GM15510 (cell line): ENCODE measurements around the gene PRKAB1.

ENCODE experiments used
- POLR2A ChIP-seq: IDR thresholded peaks from 3 replicates; pipeline ENCODE4 v1.6.1; 2011; ENCODE audit warnings: borderline replicate concordance; ENCODE audit not compliant: insufficient read length; ENCODE audit errors: extremely low read depth

PRKAB1 gene

DNA sequence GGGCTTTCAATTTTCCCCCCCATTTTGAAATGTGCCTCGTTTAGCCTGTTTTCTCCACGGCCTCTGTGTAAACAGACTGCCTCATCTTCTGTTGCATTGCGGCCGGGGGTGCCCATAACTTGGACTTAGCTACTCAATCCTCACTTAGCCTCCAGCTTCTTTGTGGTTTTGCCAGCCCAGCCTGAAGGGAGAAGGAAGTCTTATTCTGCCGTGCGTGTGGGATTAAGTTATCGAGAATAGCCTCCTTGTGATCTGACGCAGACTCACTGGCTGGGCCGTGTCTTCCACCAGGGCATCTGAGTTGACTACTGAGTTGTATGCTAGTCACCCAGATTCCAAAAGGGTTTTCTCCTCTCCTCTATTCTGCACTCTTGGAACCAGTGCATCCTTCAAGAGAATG lies 8.1 kb downstream of the PRKAB1 start:
- TF ChIP-seq POLR2A, result no peak

DNA sequence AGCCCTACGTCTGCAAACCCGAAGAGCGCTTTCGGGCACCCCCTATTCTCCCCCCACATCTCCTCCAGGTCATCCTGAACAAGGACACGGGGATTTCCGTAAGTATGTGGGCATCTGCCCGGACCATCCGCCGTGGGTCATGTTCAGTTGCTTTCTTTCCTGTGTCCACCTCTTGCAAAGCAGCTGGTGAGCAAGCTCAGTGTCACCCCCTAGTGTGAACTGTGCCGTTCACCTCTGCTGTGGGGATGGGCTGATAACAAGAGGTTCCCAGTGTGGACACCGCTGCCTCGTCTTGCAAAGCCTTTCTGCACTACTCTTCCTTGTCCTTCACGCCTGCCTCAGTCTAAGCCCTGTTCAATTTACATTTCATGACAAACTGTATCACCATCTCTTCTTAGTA lies 8.6 kb downstream of the PRKAB1 start:
- no peak for TF ChIP-seq POLR2A

DNA sequence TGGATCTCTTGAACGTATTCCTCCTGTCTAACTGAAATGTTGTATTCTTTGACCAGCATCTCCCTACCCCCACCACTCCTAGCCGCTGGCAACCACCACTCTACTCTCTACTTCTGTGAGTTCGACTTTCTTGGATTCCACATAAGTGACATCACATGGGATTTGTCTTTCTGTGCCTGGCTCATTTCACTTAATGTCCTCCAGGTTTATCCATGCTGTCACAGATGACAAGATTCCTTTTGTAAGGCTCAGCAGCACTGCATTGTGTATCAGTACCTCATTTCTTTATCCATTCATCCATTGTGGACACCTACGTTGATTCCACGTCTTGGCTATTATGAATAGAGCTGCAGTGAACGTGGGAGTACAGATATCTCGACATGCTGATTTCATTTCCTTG lies 10.5 kb downstream of the PRKAB1 start:
- no peak for TF ChIP-seq POLR2A

DNA sequence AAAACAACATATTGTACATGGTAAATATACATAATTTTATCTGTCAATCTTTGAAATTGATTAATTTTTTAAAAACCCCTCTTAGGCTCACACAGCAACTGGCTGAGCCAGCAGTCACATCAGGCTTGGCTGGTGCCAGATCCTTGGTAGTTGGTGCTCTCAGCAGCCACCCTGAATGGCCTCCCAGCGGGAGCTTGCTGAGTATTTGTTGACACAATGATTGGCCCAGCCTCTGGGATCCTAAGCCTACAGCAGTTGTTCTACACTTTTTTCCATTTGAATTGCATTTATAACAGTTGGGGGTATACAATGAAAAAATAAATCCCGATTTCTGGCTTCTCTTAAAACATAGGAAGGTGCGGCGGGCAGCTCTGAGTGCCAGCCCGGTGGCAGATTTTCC lies 11.1 kb downstream of the PRKAB1 start:
- no peak for TF ChIP-seq POLR2A

DNA sequence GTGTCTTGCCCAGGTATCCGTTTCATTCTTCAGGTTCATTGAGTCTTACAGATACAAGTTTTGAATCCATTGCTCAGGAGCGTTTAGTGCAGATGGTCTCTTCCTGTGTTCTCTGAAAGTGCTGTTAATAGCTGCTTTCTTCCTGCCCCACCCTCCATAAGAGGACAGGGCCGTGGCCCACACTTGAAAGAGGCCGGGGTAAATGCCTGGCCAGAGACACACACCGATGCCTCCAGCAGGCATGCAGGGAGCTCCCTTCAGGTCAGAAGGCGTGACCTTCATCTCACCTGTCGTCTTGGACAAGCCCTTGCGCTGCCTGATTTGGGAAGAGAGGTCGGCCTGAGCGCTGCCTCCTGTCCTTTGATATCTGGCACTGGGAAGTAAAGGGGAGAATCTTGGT lies 11.6 kb downstream of the PRKAB1 start:
- TF ChIP-seq POLR2A, result no peak

DNA sequence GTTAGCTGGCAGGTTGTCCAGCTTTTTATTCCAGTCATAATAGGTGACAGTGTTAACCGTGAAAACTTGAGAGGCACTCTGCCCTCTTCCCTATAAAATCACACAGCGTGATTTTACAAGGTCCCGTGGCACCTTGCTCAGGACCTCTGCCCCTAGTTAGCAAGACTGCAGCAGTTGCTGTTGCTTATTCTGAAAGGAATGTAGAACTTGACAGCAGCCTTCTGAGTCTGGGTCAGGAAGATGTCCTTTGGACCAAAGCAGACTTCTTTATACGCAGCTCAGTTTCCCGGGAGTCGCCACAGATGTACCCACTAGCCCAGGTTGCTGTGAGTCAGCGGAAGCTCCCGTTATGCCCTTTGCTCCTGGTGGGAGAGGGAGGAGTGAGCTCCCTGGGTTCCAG lies 13.2 kb downstream of the PRKAB1 start:
- no peak for TF ChIP-seq POLR2A

DNA sequence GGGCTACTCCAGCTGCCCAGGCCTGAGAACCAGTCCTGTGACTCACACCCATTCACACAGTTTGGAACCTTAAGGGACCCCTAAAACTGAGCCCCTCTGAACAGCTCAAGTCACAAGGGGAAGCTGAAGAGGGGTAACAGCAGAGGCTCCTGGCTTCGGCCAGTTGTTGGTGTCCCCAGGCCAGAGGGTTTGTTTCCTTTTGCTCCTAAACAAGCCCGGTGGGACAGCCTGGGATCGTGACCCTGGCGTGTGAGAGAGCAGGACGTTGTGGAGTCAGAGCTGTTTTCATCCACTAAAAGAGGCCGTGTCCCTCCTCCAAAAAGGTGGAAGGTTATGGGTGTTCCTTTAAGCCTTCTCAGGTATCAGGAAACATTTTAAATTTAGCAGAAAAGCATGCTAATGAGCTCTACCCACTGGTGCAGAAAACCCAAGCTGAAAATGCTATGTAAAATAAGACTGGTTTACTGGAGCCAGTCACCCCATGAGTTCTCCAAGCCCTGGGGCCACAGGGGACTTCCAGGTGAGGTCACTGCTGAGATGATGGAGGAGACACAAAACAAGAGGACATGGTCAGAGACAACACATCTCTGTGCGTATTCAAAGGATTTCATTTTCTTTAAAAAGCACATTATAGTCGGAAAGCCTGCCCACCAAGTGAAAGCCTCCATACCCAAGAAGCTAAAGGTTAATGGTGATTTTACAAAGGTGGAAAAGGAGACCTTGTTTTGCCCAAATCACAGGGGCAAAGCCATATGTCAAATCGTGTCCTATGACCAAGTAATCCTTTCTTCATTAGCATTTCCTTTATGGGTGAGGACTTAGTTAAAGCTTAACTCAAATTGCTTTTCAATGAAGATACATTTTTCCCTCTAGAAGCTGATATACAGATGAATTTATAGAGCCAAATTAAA lies 14.1 kb downstream of the PRKAB1 start:
- no peak for TF ChIP-seq POLR2A

DNA sequence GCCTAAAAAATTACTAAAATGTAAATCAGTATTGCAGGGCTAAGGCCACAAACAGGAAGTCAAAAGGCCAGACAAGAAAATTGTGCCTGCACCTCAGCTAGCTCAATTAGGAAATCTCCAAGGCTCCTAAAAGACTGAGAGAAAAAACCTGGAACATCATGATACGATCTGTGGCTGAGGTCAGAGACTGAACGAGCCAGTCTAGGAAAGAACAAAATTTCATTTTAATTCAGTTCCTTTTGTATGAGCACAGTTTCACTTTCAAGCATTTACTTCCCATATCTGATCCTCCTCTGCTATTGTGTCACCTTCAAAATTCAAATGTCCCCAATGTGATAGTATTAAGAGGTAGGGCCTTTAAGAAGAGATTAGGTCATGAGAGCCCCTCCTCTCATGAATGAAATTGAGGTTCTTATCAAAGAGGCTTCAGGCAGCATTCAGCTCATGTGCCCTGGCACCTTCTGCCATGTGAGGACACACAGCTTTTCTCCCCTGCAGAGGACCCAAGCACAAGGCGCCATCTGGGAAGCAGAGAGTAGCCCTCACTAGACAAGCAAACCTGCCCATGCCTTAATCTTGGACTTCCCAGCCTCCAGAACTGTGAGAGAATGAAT lies 14.8 kb downstream of the PRKAB1 start:
- TF ChIP-seq POLR2A, result no peak

DNA sequence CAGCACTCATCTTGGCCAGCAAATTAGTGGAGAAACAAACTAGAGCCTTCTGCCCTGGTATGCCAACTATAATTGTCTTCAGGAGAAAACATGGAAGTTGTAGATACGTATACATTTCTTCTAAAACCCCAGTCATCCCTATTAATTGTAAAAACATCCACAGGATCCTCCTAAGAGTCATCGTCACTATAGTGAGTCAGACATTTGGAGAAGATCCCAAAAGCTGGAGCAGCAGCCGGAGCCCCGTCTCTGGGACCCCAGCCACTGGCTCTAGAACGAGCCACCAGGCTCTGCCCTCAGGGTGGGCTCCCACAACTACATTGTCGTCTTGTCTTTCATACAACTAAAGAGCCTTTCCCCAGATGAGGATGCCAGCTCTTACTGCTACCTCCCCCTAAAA lies 15.5 kb downstream of the PRKAB1 start:
- no peak for TF ChIP-seq POLR2A

DNA sequence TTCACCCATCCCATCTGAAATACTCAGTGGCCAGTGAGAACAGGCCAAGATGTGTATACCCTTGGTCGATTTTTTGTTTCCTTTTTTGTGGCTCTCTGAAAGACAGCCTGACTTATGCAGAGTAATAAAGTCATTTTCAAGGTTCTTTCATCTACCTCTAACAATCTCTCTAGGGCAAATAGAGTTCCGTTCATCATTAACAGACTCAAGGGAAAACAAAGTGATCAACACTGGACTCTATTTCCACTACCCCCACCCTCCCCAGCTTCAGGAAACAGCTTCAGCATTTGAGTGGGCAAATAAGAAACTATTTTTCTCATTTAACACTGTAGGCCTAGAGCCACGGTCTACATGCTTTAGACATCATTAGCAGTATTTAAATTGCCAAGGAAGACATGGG lies 15.9 kb downstream of the PRKAB1 start:
- no peak for TF ChIP-seq POLR2A

DNA sequence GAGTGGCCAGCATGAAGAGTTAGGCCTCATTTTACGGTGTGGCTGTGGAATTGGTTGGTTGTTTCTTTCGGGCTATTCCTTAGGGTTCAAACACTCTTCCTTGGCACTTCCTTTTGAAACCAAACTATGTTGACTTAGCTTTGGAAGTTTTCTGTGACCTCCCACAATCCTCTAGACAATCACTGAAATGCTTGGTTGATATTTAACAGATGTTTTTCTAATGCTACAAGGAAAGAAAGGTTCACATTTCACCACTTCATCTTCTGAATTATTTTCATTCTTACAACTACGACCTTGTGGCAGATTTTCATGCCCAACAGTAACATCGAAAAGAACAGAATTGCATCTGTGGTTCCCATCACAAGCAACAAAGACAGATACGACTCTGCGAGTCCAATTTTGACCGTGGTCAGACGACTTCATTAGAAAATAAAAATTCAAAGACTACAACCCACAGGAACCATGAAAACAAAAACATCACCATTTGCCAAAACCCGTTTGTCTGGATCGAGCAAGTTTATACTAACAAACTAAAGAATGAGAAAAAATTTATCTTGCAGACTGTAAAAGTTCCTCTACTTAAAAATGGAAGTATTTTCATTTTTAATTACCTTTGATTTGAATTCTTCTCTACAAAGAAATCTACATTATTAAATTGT lies 16.9 kb downstream of the PRKAB1 start:
- TF ChIP-seq POLR2A, result no peak

DNA sequence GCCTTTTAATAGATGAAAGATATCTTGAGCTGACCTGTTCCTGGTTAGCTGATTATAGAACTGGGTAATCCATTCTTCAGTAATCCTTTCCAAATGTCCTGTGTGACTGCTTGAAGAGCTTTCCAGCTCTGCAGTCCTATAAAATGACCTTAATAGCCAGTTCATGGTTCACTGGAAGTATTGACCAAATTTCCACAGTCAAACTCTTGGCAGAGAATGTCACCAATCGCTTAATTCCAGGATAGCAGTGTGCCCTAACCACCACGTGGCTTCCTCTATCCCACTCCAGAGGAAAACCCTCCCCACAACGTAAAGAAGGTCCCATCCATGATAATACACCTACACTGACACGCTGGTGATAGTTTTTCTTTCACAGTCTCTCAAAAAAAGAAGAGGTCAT lies 17.4 kb downstream of the PRKAB1 start:
- no peak for TF ChIP-seq POLR2A

DNA sequence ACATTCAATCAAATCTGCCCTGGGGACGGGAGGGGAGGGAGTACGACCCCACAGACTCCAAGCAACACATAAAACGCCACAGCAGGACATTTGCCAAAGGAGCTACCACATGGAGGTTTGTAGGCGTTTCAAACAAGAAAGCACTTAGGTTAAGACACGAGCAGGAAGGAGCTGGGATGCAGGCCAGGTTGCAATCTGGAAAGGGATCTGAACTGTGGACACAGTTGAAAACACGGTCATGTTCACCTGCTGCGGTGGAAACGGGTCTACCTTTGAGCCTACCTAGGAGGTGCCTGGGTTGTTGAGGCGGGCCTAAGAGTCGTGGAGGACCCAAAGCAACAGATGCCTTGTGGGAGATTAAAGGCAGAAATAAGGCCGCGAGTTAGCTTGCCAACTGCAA lies 18.4 kb downstream of the PRKAB1 start:
- TF ChIP-seq POLR2A, result no peak

DNA sequence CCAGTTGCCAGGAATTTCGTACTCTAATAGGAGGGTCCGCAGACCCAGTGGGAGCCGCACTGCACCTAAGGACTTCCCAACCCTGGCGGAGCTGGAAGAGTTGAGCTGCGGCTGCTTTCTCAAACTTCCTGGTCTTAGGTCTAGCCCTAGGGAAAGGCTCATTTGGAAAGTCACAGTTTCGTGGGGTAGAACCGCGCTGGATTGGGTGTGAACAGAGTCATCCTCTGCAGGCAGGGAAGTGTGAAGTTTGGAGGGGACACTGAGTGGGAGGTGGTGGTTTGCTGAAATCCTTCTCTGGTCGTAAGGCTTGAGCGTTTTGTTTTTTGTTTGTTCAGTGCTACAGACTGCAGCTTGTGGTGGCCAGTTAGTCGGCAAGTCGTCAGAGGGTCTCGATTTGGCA lies 18.8 kb downstream of the PRKAB1 start:
- TF ChIP-seq POLR2A, result no peak

DNA sequence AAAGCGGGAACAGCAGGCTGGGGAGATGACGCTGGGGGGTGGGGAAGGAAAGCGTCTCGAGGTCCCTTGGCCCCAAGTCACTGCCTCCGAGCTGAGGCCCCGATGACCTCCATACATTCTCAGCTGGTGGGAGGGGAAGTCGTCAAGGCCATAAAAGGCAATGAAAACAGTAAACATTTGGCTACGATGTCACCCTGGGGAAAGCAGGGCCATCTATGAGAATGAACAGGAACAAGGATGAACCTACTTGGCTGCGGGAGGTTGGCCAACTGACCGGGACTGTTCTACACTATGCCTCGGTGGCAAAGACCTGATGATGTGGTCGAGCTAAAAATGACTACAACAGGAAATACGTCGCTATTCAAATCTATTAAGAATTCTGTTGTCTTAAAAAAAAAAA lies 19.5 kb downstream of the PRKAB1 start:
- no peak for TF ChIP-seq POLR2A

DNA sequence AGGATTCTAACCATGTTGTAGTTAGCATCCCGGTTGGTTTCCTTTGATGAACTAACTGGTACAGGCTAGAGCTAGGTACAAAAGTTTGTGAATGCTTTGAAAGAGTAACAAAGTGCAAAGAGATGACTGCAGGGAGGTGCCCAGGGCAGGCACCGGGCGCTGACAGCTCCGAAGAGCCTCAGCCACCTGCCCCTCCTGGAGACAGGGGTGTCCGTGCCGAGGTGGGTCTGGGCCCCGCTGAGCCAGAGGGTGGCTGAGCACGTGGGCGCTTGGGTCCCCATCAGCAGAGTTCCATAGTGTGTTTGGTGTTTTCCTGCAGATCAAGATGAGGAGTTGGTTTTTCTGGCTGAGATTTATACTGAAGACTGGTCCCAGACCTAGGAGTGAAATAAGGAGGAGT lies 19.9 kb downstream of the PRKAB1 start:
- no peak for TF ChIP-seq POLR2A
